Fibroblast of villous mesenchyme (primary cell): ENCODE measurements around the gene ZNF575. TPM values are rescaled to one million over a fixed set of nuclear protein-coding genes. Genes with fewer than 3 reads are reported as not detected.

ENCODE experiments used
- DNase-seq: peaks from one replicate; pipeline ENCODE4 v3.0.0-alpha.2; 2010; ENCODE audit warnings: low read depth
- H3K4me3 ChIP-seq: 2 replicates; pipeline ENCODE4 v1.5.1; 2011; ENCODE audit warnings: low read depth, mild to moderate bottlenecking, low read length
- CTCF ChIP-seq: IDR thresholded peaks from 2 replicates; pipeline ENCODE4 v1.5.1; 2012; ENCODE audit warnings: low read depth, mild to moderate bottlenecking, low read length; ENCODE audit not compliant: insufficient read depth
- total RNA-seq: library from RNA; depleted of rRNA; stranded (reverse); fragments of >200 nt; gene quantifications from 2 replicates; pipeline ENCODE4 v1.2.3, GENCODE V29; 2012

The ZNF575 gene
- total RNA-seq, 1 donor = under 0.01 TPM

DNA sequence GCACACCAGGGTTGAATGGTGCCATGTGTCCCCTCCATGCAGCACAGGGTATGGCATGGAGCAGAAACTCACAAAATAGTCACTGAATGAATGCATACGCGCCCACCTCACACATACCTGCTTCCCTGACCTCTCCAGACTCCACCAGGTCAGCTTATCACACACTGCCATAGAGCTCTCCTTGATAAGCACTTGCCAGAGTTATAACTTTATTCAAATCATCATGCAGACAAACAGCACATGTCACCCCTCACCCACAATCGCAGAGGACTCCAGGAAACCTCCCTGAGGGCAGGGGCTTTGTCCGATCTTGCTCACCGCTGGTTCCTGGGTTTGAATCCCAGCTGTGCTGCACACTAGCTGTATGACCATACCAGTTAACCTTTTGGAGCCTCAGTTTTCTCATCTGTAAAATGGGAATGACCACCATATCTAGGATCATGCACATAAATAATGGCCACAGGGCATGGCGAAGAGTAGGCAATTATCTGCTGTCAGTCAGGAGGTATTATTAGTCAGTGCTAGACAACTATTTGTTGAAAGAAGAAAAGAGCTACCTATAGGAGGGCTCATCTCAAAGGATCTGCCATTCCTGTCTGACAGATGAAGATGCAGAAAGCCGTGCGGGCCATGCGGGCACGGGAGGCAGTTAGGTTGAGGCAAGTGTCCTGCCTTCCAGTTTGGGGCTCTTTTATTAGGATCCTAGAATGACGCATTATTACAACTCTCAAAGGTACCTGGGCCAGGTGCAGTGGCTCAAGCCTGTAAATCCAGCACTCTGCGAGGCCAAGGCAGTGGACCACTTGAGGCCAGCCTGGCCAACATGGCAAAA, 28.4 kb downstream of the ZNF575 start:
- no peak for TF ChIP-seq CTCF
- no peak for DNase-seq
- no peak overlapping the region for H3K4me3 ChIP-seq

GRCh38 chr19:43562226-43562697, 29.3 kb downstream of the ZNF575 start:
- DNase-seq = no peak
- H3K4me3 ChIP-seq = no peak overlapping the region
- TF ChIP-seq CTCF = no peak

DNA sequence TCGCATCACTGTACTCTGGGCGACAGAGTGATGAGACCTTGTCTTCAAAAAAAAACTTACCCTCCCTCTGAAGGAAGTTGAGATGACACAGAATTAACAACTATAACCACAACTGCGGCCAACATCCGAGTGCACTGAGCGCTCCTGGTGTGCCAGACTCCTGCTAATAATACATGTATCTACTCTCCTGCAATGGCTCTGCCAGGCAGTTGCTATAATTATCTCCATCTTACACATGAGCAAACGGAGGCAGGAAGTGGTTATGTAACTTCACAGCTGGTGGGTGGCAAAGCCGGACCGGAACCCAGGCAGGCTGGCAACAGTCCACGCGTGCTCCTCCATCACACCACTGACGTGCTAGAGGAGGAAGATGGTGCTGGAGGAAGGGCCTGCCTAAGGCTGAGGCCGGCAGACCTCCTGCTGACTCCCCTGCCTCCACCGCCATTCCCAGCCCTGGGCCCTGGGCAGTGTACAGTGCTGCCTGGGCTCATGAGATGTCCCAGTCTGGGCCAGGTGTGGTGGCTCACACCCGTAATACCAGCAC, 29.8 kb downstream of the ZNF575 start:
- H3K4me3 ChIP-seq = no peak overlapping the region
- no peak for TF ChIP-seq CTCF
- DNase-seq = peak; percentile 68

DNA sequence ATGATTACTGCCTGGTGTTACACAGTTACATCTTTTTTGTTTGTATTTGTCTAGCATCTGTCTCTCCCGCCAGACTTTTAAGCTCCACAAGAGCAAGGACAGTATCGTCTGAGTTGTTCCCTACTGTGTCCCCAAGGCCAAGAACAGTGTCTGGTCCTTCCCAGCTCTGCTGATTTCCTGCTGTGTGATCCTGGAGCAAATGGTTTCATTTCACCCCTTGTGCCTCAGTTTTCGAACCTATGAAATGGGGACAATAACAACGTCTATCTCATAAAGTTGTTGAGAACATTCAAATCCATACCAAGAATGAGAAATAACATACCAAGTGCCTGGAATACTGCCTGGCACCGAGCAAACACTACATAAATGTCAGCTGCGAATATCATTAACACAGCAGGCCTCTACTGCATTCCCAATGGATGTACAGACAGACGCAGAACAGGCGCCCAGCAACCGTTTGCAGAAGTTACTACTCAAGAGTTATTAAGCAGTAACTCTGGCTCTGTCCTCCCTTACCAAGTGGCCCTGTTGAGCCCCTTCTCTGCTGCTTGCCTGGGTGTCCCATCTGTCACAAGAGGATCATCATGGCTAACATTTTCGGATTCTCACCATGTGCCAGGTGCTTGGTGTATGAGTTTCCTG, 30.9 kb downstream of the ZNF575 start:
- no peak for DNase-seq
- no peak overlapping the region for H3K4me3 ChIP-seq
- TF ChIP-seq CTCF = no peak

DNA sequence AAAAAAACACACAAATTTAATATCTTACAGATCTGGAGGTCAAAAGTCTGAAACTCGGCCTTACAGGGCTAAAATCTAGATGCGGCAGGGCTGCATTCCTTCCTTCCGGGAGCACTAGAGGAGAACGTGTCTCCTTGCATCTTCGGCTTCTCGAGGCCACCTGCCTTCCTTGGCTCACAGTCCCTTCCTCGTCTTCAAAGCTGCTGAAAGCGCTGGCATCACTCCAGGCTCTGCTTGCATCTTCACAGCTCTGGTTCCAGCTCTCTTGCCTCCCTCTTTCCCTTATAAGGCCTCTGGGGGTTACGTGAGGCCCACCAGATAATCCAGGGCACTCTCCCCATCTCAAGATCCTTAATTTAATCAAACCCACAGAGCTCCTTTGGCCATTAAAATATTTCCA, 31.8 kb downstream of the ZNF575 start:
- H3K4me3 ChIP-seq = no peak overlapping the region
- TF ChIP-seq CTCF = no peak
- no peak for DNase-seq

DNA sequence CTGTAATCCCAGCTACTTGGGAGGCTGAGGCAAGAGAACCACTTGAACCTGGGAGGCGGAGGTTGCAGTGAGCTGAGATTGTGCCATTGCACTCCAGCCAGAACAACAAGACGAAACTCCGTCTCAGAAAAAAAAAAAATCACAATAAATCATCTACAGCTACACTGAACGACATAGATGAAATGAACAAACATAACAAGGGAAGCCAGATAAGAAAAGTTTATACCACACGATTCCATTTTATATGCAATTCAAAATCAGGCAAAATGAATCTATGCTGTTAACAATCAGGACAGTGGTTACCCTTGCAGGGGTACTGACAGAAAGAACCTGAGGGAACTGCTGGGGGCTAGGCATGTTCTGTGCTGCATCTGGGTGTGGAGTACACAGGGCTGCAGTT, 36.7 kb downstream of the ZNF575 start:
- no peak for DNase-seq
- H3K4me3 ChIP-seq = no peak overlapping the region
- TF ChIP-seq CTCF = no peak
